ENCODE measurements around the gene GCNT2. TPM values are rescaled to one million over a fixed set of nuclear protein-coding genes. Genes with fewer than 3 reads are reported as not detected.

Gene GCNT2
- total RNA-seq, 1 donor, result under 0.01 TPM

DNA sequence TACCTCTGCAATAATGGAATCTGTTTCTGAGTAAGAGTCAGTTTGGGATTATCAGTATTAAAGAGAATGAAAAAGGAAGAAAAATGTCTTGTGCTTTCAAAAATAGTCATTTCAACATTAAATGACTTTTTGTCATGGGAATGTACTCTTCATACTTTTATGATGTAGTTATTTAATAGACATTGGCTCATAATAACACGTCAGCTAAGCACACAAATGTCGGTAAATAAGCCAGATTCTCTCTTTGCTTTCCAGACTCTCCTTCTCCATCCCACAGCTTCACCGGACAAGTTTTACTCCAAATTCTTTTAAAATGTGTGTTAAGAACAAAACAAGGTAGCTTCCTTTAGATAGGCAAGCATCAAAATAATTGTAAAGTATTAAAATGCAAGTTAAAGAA lies 97.3 kb downstream of the GCNT2 start:
- no peak overlapping the region for H3K4me3 ChIP-seq (ENCODE audit: low read depth, low read length)
- DNase-seq (ENCODE audit: low read depth), result no peak
- TF ChIP-seq, protein P1, sequence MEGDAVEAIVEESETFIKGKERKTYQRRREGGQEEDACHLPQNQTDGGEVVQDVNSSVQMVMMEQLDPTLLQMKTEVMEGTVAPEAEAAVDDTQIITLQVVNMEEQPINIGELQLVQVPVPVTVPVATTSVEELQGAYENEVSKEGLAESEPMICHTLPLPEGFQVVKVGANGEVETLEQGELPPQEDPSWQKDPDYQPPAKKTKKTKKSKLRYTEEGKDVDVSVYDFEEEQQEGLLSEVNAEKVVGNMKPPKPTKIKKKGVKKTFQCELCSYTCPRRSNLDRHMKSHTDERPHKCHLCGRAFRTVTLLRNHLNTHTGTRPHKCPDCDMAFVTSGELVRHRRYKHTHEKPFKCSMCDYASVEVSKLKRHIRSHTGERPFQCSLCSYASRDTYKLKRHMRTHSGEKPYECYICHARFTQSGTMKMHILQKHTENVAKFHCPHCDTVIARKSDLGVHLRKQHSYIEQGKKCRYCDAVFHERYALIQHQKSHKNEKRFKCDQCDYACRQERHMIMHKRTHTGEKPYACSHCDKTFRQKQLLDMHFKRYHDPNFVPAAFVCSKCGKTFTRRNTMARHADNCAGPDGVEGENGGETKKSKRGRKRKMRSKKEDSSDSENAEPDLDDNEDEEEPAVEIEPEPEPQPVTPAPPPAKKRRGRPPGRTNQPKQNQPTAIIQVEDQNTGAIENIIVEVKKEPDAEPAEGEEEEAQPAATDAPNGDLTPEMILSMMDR (IDR thresholded peaks at IDR 0.05; ENCODE audit: insufficient read depth, low read depth, low read length), result no peak

- TF ChIP-seq, protein P1 (IDR thresholded peaks at IDR 0.05; ENCODE audit: insufficient read depth, low read depth, low read length), result no peak
- no peak overlapping the region for H3K4me3 ChIP-seq (ENCODE audit: low read depth, low read length)
- DNase-seq (ENCODE audit: low read depth), result no peak
These were observed 100.1 kb downstream of the GCNT2 start for GRCh38 chr6:10621213-10621612.

- DNase-seq (ENCODE audit: low read depth), result no peak
- TF ChIP-seq, protein P1 (IDR thresholded peaks at IDR 0.05; ENCODE audit: insufficient read depth, low read depth, low read length), result no peak
- no peak overlapping the region for H3K4me3 ChIP-seq (ENCODE audit: low read depth, low read length)
These were observed 100.7 kb downstream of the GCNT2 start for GRCh38 chr6:10621847-10622246.

DNA sequence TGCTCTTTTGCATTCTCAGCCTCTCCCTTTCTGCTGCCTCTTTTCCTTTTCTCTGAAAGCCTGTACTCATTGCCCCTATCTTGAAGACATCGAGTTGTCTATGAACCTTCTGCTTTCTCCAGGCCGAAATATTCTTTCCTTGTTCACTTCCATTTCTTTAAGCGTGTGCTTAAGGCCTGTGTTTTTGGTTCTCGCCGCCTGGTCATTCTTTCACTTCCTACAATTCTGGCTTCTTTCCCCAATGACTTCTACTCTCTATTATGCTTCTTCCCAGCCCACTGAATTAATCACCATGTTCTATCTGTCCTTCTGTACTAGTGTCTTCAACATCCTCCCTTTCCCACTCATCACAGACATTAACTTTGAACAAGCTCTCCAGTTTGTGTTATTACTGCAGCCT lies 103.7 kb downstream of the GCNT2 start:
- no peak for DNase-seq (ENCODE audit: low read depth)
- no peak overlapping the region for H3K4me3 ChIP-seq (ENCODE audit: low read depth, low read length)
- TF ChIP-seq, protein P1 (IDR thresholded peaks at IDR 0.05; ENCODE audit: insufficient read depth, low read depth, low read length), result no peak

DNA sequence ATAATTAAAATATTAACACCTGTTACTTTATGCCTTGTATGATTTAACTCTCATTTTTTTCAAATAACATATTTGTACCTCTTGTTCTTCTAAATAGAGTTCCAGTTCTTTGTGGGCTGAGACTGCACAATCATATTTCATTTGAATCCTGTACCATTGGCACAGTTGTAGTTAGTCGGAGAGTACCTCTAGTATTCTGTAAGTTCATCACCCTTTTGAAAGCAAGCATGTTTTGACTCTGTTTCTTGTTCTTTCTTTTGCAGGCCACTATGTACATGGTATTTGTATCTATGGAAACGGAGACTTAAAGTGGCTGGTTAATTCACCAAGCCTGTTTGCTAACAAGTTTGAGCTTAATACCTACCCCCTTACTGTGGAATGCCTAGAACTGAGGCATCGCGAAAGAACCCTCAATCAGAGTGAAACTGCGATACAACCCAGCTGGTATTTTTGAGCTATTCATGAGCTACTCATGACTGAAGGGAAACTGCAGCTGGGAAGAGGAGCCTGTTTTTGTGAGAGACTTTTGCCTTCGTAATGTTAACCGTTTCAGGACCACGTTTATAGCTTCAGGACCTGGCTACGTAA lies 105.1 kb downstream of the GCNT2 start:
- DNase-seq (ENCODE audit: low read depth), result no peak
- H3K4me3 ChIP-seq (ENCODE audit: low read depth, low read length), result no peak overlapping the region
- TF ChIP-seq, protein P1 (IDR thresholded peaks at IDR 0.05; ENCODE audit: insufficient read depth, low read depth, low read length), result no peak

DNA sequence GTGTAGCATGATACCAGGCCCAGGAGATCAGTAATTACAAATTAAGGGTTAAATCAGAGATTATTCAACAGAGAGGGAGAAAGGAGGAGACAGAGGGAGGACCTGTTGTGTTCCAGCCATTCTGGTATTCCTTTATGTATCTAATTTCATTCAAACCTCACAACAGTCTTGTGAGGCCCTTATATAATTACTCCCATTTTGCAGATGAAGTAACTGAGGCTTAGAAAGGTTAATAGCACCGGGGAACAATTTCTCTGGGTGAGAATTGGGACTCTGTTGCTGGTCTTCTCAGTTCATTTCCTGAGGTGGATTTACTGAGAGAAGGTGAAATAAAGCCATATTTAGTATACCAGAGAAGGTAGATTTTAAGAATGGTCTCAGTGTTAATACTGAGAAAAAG lies 106.6 kb downstream of the GCNT2 start:
- H3K4me3 ChIP-seq (ENCODE audit: low read depth, low read length), result no peak overlapping the region
- TF ChIP-seq, protein P1 (IDR thresholded peaks at IDR 0.05; ENCODE audit: insufficient read depth, low read depth, low read length), result no peak
- DNase-seq (ENCODE audit: low read depth), result no peak

DNA sequence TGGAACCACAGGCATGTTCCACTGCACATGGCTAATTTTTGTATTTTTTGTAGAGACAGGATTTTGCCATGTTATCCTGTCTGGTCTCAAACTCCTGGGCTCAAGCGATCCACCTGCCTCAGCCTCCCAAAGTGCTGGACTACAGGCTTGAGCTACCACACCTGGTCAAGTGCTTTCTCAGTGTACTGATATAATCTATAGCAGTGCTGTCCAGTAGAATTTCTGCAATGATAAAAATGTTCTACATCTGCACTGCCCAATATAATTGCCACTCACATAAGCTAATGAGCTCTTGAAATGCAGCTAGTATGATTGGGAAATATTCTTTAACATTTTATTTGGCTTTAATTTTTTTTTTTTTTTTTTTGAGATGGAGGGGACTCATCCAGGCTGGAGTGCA lies 109.0 kb downstream of the GCNT2 start:
- H3K4me3 ChIP-seq (ENCODE audit: low read depth, low read length), result no peak overlapping the region
- no peak for DNase-seq (ENCODE audit: low read depth)
- TF ChIP-seq, protein P1 (IDR thresholded peaks at IDR 0.05; ENCODE audit: insufficient read depth, low read depth, low read length), result no peak
